BLaER1 (cell line): ENCODE results near the gene CIDEB.
"Not testable (repeated sequence)": the region's sequence is repeated elsewhere in the genome, so short reads cannot be mapped to it uniquely, and the experiment has no call there.

Experiments
- H3K27ac ChIP-seq: shearing (Covaris generic); formaldehyde crosslinking; 2 replicates; pipeline ENCODE4 v1.8.1; 2022
- H3K27me3 ChIP-seq: shearing (Covaris generic); formaldehyde crosslinking; 2 replicates; pipeline ENCODE4 v1.8.1; 2022
- H3K36me3 ChIP-seq: shearing (Covaris generic); formaldehyde crosslinking; 2 replicates; pipeline ENCODE4 v1.8.1; 2022
- H3K4me1 ChIP-seq: shearing (Covaris generic); formaldehyde crosslinking; 2 replicates; pipeline ENCODE4 v1.8.1; 2022
- H3K4me2 ChIP-seq: shearing (Covaris generic); formaldehyde crosslinking; 2 replicates; pipeline ENCODE4 v1.8.1; 2022
- H3K4me3 ChIP-seq: shearing (Covaris generic); formaldehyde crosslinking; 2 replicates; pipeline ENCODE4 v1.8.1; 2022
- H3K9ac ChIP-seq: shearing (Covaris generic); formaldehyde crosslinking; 2 replicates; pipeline ENCODE4 v1.8.1; 2022
- H3K9me3 ChIP-seq: shearing (Covaris generic); formaldehyde crosslinking; 2 replicates; pipeline ENCODE4 v1.8.1; 2022
- H4K20me1 ChIP-seq: shearing (Covaris generic); formaldehyde crosslinking; 2 replicates; pipeline ENCODE4 v1.8.1; 2022
- Cebpa-rat ChIP-seq: shearing (Covaris generic); IDR thresholded peaks from 2 replicates; pipeline ENCODE4 v1.8.1; 2022

The CIDEB gene

DNA sequence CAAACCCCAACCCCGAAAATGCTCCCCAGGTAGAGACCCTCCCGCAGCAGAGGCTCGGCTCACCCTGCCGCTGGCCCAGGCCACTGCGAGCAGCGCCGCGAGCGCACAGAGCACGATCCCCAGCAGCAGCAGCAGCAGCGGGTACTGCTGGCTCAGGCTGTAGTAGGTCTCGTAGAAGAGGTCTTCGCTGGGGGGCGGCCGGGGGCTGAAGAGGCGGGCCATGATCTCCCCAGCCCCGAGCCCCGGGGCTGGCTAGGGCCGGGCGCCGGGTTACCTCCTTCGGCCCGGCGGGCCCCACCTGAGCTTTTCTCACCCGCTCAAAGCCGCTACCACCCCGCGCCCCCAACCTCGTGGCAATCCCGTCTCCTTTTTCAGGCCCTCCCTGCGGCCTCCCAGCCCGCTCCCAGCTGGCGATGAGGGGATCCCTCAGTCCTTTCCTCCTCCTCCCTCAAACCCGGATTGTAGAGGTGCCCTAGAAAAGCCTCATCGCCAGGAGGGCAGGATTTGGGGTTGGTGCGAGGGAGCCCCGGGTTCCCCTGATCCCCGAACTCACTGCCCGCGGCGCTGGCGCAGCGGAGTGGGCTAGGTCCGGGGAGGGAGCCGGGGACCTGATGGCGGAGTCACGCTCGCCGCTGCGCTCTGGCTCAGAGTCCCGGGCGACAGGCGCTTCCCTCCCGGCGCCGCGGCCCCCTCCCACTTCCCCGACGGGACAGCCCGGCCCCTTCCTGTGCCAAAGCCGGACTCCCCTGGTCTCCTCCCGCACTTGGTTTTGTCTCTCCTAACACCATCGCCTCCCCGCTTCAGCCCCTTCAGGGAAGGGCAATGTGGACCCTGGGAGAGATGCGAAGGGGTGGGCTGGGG is 26.9 kb upstream of the CIDEB start, which contains the start of gene ADCY4:
TSS of gene ADCY4 (minus strand) at position 641 of the 861 bp plus-strand sequence. CDS start at position 222, 419 bp downstream.
- Histone ChIP-seq H4K20me1 (peaks cover 35% of the 10 kb centered on the region), H3K4me3 (peak within 1 kb of the TSS; percentile 58), H3K4me2 (peak within 1 kb of the TSS; percentile 94), H3K27ac (no peak within 1 kb of the TSS), H3K36me3 (peaks cover 10% of the 10 kb centered on the region; the same call in 1 of the 2 replicates), H3K4me1 (peaks cover 66% of the 10 kb centered on the region), H3K27me3 (peaks cover 76% of the 10 kb centered on the region), H3K9me3 (peaks cover 8% of the 10 kb centered on the region; the same call in 1 of the 2 replicates), H3K9ac (no peak within 1 kb of the TSS)
- no peak for TF ChIP-seq Cebpa-rat

DNA sequence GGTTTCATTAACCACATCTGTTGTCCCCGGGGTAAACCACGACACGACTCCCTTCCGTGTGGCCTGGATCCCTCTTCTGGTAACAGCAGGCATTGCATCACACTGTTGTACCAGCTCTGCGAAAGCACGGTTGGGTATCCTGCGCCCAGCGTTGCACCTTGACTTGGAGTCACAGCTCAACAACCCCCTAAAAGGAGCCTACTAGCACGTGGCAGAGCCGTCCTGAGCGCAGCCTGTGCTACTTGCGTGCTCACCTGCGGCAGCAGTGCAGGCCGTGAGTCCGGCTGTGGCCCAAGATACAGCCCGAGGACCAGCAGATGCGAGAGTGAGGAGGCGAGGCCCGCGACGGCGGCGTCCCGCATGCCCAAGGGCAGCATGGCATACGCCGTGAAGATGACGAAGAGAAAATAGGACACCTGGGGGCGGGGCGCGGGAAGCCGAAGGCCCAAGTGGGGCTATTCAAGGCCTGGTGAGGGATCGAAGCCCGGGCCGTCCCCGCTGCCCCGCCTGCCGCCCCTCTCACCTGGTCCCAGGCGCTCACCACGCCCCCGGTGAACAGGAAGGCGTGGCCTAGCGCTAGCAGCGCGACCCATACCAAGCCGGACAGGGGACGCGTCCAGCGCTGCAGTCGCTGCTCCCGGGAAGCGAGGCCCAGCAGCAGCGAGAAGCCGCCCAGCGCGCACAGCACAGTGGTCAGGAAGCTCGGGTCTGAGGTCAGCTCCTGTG is 24.7 kb upstream of the CIDEB start:
- H3K27ac ChIP-seq = no peak overlapping the region
- H3K36me3 ChIP-seq = peaks cover 9% of the 10 kb centered on the region; the same call in 1 of the 2 replicates
- peak; percentile 88 for TF ChIP-seq Cebpa-rat
- H3K4me2 ChIP-seq = peak overlapping the region; percentile 94
- H4K20me1 ChIP-seq = peaks cover 35% of the 10 kb centered on the region
- H3K4me3 ChIP-seq = peak overlapping the region; percentile 58
- no peak overlapping the region for H3K9ac ChIP-seq
- H3K9me3 ChIP-seq = no peaks in the 10 kb centered on the region
- H3K4me1 ChIP-seq = peaks cover 73% of the 10 kb centered on the region
- H3K27me3 ChIP-seq = peaks cover 54% of the 10 kb centered on the region

DNA sequence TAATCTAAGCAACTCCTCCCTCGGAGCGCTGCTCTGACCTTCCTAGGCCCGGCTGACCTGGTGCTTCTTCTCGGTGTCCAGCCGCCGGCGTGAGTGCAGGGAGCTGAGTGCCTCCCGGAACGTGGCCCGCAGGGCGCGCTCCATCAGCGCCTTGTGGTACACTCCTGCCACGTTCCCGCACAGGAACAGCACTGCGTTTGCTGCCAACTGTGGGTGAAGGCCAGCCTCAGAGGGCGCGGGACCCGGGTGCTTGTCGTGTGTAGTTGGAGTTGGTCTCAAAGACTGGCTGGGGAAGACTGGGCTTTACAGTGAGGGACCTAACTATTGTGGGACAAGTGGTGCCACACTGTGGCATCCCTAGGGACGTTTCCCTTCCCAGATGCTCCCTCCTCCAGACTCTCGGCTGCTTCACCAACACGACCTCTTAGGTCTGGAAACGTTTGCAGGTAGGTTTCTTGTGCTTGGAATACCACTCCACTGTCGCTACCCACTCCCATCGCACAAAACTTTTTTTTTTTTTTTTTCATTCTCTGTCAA is 24.0 kb upstream of the CIDEB start:
- H3K4me3 ChIP-seq = peak overlapping the region; percentile 58; the same call in 1 of the 2 replicates
- H3K27ac ChIP-seq = no peak overlapping the region
- no peaks in the 10 kb centered on the region for H3K9me3 ChIP-seq
- no peak overlapping the region for H3K9ac ChIP-seq
- peaks cover 2% of the 10 kb centered on the region; the same call in 1 of the 2 replicates for H3K36me3 ChIP-seq
- H3K4me2 ChIP-seq = peak overlapping the region; percentile 94
- no peak for TF ChIP-seq Cebpa-rat
- peaks cover 80% of the 10 kb centered on the region for H3K4me1 ChIP-seq
- peaks cover 47% of the 10 kb centered on the region for H3K27me3 ChIP-seq
- peaks cover 35% of the 10 kb centered on the region for H4K20me1 ChIP-seq

DNA sequence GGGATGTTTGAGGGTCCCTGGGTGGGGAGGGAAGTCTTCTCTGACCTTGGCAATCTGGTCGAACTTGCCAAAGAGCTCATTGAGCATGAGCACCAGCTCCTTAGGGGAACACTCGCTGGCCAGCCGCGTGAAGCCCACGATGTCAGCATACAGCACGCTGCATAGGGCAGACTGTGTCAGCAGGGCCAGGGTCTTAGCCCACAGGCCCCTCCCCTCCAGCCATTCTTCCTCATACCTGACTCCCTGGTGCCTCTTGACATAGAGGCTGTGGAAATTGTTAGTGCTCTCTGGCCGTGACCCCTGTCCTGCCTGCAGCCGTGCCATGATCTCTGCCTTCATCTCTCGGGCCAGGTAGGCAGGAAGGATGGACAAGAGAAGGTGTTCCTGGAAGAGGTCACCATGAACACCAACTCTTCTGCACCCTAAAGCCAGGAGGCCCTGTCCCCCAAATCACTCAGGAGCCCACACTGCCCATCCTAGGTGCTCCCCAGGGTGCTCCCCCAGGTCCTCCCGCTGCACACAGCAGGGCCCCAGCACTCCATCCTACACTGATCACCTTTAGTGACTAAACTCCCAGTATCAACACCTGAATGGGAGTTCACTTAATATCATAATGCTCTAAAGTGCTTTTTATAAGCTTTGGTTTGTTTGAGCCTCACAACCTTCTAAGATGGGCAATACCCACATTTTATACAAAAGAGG is 23.3 kb upstream of the CIDEB start:
- H4K20me1 ChIP-seq = peaks cover 35% of the 10 kb centered on the region
- no peaks in the 10 kb centered on the region for H3K9me3 ChIP-seq
- no peak overlapping the region for H3K9ac ChIP-seq
- H3K27me3 ChIP-seq = peaks cover 41% of the 10 kb centered on the region
- H3K36me3 ChIP-seq = no peaks in the 10 kb centered on the region
- H3K27ac ChIP-seq = no peak overlapping the region
- TF ChIP-seq Cebpa-rat = no peak
- H3K4me2 ChIP-seq = peak overlapping the region; percentile 94
- peaks cover 84% of the 10 kb centered on the region for H3K4me1 ChIP-seq
- H3K4me3 ChIP-seq = no peak overlapping the region

DNA sequence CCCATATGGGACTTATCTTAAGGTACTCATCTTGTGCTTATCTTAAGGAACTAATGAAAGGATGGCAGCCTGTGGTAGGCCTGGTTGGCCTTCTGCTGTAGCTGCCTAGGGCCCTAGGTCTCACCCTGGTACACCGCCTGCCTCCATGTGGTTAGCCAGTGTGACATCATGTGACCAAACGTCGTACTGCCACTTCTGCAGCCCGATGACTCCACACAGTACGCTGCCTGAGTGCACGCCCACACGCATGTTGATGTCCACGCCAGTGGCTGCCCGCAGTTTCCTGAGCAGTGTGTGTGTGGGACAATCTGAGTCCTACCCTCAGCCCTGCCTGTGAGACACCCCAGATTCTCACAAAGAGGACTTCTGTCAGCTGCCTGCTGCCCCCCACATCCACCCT is 22.0 kb upstream of the CIDEB start:
- Histone ChIP-seq H3K4me1 (peaks cover 84% of the 10 kb centered on the region), H3K27ac (no peak overlapping the region), H3K9me3 (no peaks in the 10 kb centered on the region), H3K36me3 (no peaks in the 10 kb centered on the region), H3K9ac (no peak overlapping the region), H3K4me2 (peak overlapping the region; percentile 60; the same call in 1 of the 2 replicates), H3K27me3 (peaks cover 27% of the 10 kb centered on the region), H4K20me1 (peaks cover 24% of the 10 kb centered on the region), H3K4me3 (no peak overlapping the region)
- TF ChIP-seq Cebpa-rat = no peak

DNA sequence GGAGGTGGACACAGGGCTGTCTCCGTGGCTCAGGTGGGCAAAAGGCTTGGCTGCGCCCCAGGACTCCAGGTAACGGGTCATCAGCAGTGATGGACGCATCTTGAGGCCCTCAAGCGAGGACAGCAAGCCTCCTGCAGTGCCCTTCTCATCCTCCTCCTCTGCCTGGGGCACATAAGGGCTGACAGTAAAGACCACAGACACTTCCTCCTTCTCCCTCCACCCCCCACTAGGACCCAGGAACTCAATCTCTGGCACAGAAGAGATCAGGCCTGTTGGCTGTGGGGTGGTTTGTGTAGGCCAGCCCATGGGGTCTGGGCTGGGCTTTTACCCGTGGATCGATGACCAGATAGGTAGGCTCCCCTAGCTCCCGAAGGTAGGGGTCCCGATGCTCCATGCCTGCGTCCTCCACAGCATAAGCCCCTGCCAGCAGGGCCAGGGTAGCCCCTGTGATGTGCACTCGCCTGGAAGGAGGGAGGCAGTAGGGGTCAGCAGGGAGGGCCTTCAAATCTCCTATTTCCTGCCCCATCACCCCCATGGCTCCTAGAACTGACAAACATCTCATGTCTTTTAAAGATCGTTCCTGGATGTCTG is 21.4 kb upstream of the CIDEB start:
- peaks cover 21% of the 10 kb centered on the region for H3K27me3 ChIP-seq
- H3K9ac ChIP-seq = no peak overlapping the region
- H4K20me1 ChIP-seq = peaks cover 19% of the 10 kb centered on the region
- no peak overlapping the region for H3K27ac ChIP-seq
- H3K36me3 ChIP-seq = no peaks in the 10 kb centered on the region
- no peak overlapping the region for H3K4me3 ChIP-seq
- peak overlapping the region; percentile 60 for H3K4me2 ChIP-seq
- no peak for TF ChIP-seq Cebpa-rat
- H3K4me1 ChIP-seq = peaks cover 82% of the 10 kb centered on the region
- H3K9me3 ChIP-seq = no peaks in the 10 kb centered on the region

DNA sequence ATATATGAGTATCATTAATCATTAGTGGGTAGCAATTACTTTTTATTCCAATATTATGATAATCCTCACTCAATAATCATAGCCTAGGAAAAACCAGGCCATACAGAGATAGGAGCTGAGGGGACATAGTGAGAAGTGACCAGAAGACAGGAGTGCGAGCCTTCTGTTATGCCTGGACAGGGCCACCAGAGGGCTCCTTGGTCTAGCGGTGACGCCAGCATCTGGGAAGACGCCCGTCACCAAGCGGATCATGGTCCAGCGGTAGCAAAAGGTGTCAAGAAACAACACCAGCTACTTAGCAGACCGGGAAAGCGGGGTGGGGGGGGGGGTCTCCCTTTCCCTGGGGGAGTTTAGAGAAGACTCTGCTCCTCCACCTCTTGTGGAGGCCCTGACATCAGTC is 20.1 kb upstream of the CIDEB start:
- not testable (repeated sequence) for H3K27me3 ChIP-seq, H4K20me1 ChIP-seq, H3K4me3 ChIP-seq, H3K9me3 ChIP-seq, H3K36me3 ChIP-seq, H3K9ac ChIP-seq
- Histone ChIP-seq H3K27ac (0 out of 2 replicates have a peak overlapping the region, but pooled peaks have one; percentile 65), H3K4me1 (peaks cover 71% of the 10 kb centered on the region), H3K4me2 (peak overlapping the region; percentile 61)

DNA sequence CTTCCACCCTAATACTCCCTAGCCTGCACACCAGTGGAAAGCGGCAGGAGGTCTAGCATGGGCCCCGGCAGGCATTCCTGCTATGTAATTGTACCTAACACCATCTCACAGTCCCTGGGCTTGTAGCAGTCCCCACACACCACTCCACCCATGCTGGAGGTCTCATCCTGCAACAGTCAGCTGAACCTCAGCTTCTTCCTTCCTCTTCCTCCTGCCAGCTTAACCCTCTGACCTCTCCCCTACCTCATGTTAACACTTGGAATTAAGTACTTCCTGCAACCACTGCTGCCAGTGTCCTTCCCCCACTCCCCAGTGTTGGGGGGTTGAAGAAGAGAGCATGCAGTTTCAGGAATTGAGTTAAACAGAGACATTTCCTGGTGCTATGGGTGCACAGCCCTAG is 19.5 kb upstream of the CIDEB start:
- Histone ChIP-seq H3K4me1 (peaks cover 70% of the 10 kb centered on the region), H3K4me3 (no peak overlapping the region), H3K36me3 (no peaks in the 10 kb centered on the region), H3K27ac (peak overlapping the region; percentile 65), H3K4me2 (peak overlapping the region; percentile 61), H3K27me3 (peaks cover 2% of the 10 kb centered on the region), H4K20me1 (0 out of 2 replicates have a peak, but pooled peaks cover under 1% of the 10 kb centered on the region), H3K9ac (no peak overlapping the region), H3K9me3 (no peaks in the 10 kb centered on the region)
- no peak for TF ChIP-seq Cebpa-rat

DNA sequence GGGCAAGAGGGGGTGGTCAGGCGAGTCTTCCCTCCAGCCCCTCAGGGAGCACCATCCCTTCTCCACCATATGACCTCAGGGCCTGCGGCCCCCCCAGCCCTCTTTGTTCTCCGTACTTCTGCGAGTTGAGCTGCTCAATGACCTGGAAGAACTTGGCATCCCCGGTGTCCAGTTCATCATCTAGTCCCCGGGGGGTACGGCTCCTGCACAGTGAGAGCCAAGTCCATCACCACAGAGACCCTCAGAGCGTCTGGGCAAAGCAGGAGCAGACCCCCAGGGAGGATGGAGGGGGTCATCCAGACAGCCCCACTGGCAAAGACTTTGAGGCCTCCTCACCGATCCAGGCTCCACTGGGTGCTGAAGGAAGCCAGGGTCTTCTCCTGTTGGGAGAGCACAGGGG is 18.2 kb upstream of the CIDEB start:
- Histone ChIP-seq H3K27ac (peak overlapping the region; percentile 7; the same call in 1 of the 2 replicates), H3K9me3 (no peaks in the 10 kb centered on the region), H3K4me2 (peak overlapping the region; percentile 61), H3K9ac (no peak overlapping the region), H3K4me3 (no peak overlapping the region), H3K36me3 (no peaks in the 10 kb centered on the region), H4K20me1 (no peaks in the 10 kb centered on the region), H3K4me1 (peaks cover 59% of the 10 kb centered on the region), H3K27me3 (no peaks in the 10 kb centered on the region)
- no peak for TF ChIP-seq Cebpa-rat
